ENCODE data around the gene EFCAB14.

GRCh38 chr1:46714976-46715375, 3.9 kb downstream of the EFCAB14 start:
- TF ChIP-seq, protein P1, sequence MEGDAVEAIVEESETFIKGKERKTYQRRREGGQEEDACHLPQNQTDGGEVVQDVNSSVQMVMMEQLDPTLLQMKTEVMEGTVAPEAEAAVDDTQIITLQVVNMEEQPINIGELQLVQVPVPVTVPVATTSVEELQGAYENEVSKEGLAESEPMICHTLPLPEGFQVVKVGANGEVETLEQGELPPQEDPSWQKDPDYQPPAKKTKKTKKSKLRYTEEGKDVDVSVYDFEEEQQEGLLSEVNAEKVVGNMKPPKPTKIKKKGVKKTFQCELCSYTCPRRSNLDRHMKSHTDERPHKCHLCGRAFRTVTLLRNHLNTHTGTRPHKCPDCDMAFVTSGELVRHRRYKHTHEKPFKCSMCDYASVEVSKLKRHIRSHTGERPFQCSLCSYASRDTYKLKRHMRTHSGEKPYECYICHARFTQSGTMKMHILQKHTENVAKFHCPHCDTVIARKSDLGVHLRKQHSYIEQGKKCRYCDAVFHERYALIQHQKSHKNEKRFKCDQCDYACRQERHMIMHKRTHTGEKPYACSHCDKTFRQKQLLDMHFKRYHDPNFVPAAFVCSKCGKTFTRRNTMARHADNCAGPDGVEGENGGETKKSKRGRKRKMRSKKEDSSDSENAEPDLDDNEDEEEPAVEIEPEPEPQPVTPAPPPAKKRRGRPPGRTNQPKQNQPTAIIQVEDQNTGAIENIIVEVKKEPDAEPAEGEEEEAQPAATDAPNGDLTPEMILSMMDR (IDR thresholded peaks at IDR 0.05; ENCODE audit: control extremely low read depth in 1 of 3, insufficient read depth in 1 of 3, low read depth in 1 of 3, low read length in 3 of 3): no peak
- no peak for TF ChIP-seq ATF2 (IDR thresholded peaks at IDR 0.05; ENCODE audit: low read length)
